Skeletal muscle satellite cell (primary cell): ENCODE results near the gene FRMPD1. TPM values are rescaled to one million over a fixed set of nuclear protein-coding genes. Genes with fewer than 3 reads are reported as not detected.
"Not testable (repeated sequence)": the region's sequence is repeated elsewhere in the genome, so short reads cannot be mapped to it uniquely, and the experiment has no call there.

Experiments
- H3K27me3 ChIP-seq: 2 replicates; pipeline ENCODE4 v1.7.0; 2013; ENCODE audit warnings: low read length; ENCODE audit not compliant: control insufficient read depth, insufficient read depth
- H3K36me3 ChIP-seq: 2 replicates; pipeline ENCODE4 v1.7.0; 2013; ENCODE audit warnings: mild to moderate bottlenecking, control low read depth, low read length; ENCODE audit not compliant: insufficient read depth
- H3K4me1 ChIP-seq: 2 replicates; pipeline ENCODE4 v1.7.0; 2013; ENCODE audit warnings: low read length; ENCODE audit not compliant: control insufficient read depth, insufficient read depth
- H3K4me2 ChIP-seq: 2 replicates; pipeline ENCODE4 v1.7.0; 2013; ENCODE audit warnings: mild to moderate bottlenecking, low read length
- H3K4me3 ChIP-seq: 2 replicates; pipeline ENCODE4 v1.7.0; 2013; ENCODE audit warnings: low read length
- H3K9ac ChIP-seq: 2 replicates; pipeline ENCODE4 v1.7.0; 2013; ENCODE audit warnings: mild to moderate bottlenecking, low read depth, low read length, moderate library complexity
- H3K9me3 ChIP-seq: replicated peaks from 2 replicates; pipeline ENCODE4 v1.7.0; 2013; ENCODE audit warnings: mild to moderate bottlenecking, control low read depth, low read length
- total RNA-seq: library from RNA; depleted of rRNA; stranded (reverse); fragments of >200 nt; gene quantifications from 2 replicates; pipeline ENCODE4 v1.2.3, GENCODE V29; 2012; rRNA removed

Gene FRMPD1, protein sequence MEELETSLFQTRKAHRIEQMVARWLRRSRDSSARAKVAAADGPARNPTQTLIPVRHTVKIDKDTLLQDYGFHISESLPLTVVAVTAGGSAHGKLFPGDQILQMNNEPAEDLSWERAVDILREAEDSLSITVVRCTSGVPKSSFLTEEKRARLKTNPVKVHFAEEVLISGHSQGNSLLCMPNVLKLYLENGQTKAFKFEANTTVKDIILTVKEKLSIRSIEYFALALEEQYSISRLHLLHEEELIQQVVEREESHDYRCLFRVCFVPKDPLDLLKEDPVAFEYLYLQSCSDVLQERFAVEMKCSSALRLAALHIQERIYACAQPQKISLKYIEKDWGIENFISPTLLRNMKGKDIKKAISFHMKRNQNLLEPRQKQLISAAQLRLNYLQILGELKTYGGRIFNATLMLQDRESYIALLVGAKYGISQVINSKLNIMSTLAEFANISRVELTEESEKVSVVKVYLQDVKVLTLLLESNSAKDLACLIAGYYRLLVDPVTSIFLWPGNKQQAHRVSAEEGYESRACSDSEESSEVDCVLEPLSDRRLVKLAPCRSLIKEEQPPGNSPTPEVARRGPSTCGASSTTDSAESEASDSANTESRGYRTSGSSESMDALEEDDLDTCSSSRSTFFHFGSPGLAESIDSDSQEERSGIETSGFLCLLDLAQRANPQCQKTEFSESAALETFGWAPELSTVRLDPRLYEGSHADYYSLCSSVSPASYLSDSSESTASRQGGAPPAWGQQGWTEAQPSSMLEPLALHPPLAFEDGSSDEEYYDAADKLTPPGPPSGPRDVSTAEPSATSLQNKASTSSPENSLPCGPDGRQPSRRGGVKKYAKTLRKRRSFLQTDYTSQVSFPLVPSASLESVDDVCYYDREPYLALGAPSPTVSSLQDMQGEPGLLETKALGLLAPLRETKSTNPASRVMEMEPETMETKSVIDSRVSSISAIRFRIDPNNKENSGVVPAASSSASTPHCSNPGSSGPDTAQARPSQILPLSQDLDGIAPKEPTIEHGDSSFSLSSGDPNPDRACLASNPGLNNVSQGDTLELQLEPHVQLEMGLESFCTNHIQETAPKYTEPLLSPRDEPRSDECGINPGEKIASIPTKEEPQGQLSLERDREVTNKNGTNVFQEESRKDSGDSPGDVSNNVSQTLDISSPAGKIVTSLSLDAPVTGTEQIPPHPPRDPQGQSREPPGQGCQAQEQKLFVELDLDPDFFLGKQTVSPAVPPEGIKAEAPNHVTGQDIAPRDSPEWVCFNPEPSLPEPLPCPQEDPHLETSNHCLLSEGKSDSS (N-terminal part only)
- under 0.01 TPM in 1 of 2 replicates, not detected in the other for total RNA-seq

DNA sequence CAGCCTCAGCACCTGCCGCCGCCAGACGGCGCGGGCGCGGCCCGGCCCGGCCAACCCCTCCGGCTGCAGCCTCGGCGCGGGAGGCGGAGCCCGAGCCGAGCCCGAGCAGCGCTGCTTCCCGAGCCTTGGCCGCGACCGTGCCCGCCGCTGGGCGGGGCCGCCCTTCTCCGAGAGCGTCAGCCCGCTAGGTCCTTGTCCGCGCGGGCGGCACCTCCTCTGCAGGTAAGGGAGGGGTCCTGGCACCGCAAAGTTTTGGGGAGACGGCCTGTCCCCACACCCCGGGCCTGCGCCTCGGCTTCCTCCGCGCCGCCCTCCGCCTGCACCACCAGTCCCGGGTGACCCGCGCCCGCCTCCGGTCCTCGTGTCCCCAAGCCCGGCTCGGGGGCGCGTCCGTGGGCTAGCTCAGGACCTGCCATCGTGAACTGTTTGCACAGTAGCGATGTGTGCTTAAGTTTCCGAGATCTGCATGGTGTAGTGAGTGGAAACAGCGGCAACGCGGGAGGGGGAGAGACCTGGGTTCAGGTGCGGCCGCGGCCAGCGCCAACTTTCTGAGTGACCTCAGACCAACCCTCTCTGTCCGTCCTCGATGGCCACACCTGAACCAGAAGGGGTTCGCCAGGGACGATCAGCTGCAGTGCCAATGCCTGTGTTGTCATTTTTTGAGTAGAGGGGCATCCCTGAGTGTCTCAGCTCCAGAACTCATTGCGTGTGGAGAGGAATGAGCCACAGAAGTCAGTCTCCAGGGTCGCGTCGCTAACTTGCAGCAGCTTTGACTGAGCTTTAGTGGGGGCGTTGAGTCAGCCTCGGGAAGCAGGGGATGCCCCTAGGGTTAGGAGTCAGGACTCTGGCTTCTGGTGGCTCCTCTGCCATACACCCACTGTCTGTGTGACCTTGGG, at the start of gene FRMPD1:
Gene FRMPD1 (plus strand): TSS at position 82 of the 896 bp plus-strand sequence. CDS start 41,688 bp downstream, outside the sequence.
- no peak within 1 kb of the TSS for H3K9ac ChIP-seq
- H3K4me3 ChIP-seq, result peak within 1 kb of the TSS; percentile 74
- peaks cover 8% of the 10 kb centered on the region for H3K4me1 ChIP-seq
- H3K9me3 ChIP-seq, result no peaks in the 10 kb centered on the region
- H3K36me3 ChIP-seq, result no peaks in the 10 kb centered on the region
- H3K27me3 ChIP-seq, result peaks cover 87% of the 10 kb centered on the region
- peak within 1 kb of the TSS; percentile 96 for H3K4me2 ChIP-seq

DNA sequence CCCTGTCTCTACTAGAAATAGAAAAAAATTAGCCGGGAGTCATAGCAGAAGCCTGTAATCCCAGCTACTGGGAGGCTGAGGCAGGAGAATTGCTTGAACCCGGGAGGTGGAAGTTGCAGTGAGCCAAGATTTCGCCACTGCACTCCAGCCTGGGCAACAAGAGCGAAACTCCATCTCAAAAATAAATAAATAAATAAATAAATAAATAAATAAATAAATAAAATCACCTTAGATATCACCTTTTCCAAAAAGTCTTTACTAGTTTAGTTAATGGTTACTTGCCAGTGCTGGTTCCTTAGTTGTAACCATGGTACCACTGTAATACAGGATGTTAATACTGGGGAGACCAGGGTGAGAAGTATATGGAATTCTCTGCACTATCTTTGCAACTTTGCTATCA, 48.7 kb upstream of the FRMPD1 start:
- not testable (repeated sequence) for H3K9ac ChIP-seq, H3K4me1 ChIP-seq, H3K4me2 ChIP-seq, H3K9me3 ChIP-seq, H3K4me3 ChIP-seq, H3K36me3 ChIP-seq
- H3K27me3 ChIP-seq, result peaks cover 43% of the 10 kb centered on the region

DNA sequence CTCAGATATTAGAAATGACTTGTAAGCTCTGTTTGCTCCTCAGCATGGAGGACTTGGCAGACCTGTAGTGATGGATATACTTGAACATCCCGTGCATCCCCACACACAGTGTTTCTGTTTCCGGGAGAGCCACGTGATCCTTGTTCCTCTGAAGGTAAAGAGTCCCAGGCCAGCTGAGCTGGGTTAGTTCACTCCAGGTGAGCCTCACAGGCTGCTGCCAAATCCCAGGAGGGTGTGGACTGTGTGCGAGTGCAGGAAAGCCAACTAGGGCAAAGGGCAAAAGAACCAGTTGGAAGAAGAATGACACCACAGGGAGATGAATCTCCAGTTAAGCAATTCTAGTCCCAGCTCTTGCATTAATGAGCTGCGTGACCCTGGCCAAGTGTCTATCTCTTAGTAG, 47.9 kb upstream of the FRMPD1 start:
- Histone ChIP-seq H3K27me3 (peaks cover 46% of the 10 kb centered on the region), H3K4me3 (no peak overlapping the region), H3K9me3 (no peaks in the 10 kb centered on the region), H3K36me3 (no peaks in the 10 kb centered on the region), H3K4me1 (no peaks in the 10 kb centered on the region), H3K4me2 (no peak overlapping the region), H3K9ac (no peak overlapping the region)

DNA sequence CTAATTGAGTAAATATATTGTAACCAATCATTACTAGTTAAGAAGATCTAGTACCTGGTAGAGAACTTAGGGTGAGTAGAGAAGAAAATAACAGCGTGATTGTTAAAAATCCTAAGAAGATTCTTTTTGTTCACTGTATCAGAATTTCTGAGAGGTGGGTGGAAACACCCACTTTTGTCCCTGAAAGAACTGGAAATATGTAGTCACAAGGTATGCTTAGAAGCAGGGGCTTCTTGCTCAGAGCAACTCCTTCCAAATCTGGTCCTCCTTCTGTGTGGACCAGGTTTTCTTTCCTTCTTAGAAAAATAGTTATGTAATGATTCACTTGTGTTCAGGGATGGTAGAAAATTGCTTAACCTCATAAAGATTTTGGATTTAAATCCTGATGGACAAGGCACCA, 46.5 kb upstream of the FRMPD1 start:
- H3K9me3 ChIP-seq, result no peaks in the 10 kb centered on the region
- H3K36me3 ChIP-seq, result no peaks in the 10 kb centered on the region
- no peak overlapping the region for H3K4me3 ChIP-seq
- peaks cover 52% of the 10 kb centered on the region for H3K27me3 ChIP-seq
- no peak overlapping the region for H3K9ac ChIP-seq
- H3K4me2 ChIP-seq, result no peak overlapping the region
- no peaks in the 10 kb centered on the region for H3K4me1 ChIP-seq

DNA sequence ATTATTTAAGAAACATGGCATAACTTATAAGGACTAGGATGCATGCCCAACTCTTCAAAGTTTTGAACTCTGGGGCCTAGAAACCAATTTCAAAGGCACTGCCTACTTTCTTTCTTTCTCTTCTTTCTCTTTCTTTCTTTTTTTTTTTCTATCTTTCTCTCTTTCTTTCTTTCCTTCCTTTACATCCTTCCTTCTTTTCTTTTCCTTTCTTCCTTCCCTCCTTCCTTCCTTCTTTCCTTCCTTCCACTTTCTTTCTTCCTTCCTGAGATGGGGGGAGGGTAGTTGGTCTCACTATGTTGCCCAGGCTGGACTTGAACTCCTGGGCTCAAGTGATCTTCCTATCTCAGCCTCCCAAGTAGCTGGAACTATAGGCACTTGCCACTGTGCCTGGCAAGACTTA, 42.5 kb upstream of the FRMPD1 start:
- peaks cover 68% of the 10 kb centered on the region for H3K27me3 ChIP-seq
- H3K4me3 ChIP-seq, result no peak overlapping the region
- no peaks in the 10 kb centered on the region for H3K9me3 ChIP-seq
- no peak overlapping the region for H3K4me2 ChIP-seq
- no peaks in the 10 kb centered on the region for H3K36me3 ChIP-seq
- no peaks in the 10 kb centered on the region for H3K4me1 ChIP-seq
- no peak overlapping the region for H3K9ac ChIP-seq

DNA sequence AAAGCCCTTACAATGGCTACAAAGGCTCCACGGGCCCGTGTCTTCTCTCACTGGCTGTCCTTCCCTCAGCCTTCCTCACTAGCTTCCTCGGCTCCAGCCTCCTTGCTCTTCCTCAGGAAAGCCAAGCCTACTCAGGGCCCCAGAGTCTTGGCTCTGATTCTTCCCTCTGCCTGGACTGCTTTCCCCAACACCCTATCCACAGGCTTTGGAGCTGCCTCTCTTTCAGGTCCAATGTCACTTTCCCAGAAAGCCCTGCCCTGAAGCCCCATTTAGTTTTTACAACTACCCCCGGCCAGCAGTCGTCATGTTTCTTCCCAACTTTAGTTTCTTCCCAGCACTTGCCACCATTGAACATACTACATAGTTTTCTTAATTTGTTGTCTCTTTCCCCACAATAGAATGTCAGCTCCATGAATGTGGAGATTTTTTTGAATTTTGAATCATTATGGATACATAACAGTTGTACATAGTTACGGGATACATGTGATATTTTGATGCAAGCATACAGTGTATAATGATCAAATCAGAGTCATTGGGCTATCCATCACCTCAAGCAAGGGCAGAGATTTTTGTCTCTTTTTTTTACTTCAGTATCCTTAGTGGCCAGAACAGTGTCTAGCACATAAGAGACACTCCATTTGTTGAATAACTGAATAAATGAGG, 40.9 kb upstream of the FRMPD1 start:
- Histone ChIP-seq H3K4me2 (no peak overlapping the region), H3K9me3 (no peaks in the 10 kb centered on the region), H3K36me3 (no peaks in the 10 kb centered on the region), H3K4me3 (no peak overlapping the region), H3K27me3 (peaks cover 64% of the 10 kb centered on the region), H3K9ac (no peak overlapping the region), H3K4me1 (no peaks in the 10 kb centered on the region)

DNA sequence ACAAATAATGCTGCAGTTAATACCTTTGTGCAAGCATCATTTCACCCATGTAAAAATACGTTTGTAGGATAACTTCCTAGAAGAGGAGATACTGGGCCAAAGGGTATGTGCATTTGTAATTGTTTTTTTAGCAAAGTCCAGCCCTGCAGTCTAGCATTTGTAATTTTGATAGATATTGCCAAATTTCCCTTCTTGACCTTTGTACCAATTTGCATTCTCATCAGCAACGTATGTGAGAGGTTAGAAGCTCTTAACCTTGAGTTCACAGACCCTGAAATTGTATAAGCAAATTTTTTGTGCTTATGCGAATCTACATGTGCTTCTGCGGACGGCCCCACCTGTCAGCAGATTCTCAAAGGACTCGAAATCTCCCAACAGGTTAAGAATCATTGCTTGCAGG, 39.7 kb upstream of the FRMPD1 start:
- no peaks in the 10 kb centered on the region for H3K9me3 ChIP-seq
- no peak overlapping the region for H3K4me3 ChIP-seq
- no peaks in the 10 kb centered on the region for H3K36me3 ChIP-seq
- no peaks in the 10 kb centered on the region for H3K4me1 ChIP-seq
- peaks cover 54% of the 10 kb centered on the region for H3K27me3 ChIP-seq
- no peak overlapping the region for H3K4me2 ChIP-seq
- H3K9ac ChIP-seq, result no peak overlapping the region

DNA sequence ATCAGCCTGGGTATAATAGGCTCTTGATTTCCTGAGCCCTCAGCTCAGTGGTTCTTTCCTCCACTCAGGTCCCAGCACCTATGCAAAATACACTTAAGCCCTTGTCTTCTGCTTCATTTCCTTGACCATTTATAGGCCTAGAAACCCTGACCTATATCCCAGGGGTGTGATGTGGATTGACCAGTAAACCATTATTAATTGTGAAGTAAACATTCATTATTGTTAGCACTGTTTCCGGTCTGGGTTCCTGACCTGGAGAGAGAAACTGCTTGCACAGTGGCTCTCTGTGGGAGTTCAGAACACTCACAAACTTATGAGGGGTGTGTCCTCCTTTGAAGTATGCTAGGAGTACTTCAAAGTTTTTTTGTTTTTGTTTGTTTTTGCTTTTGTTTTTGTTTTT, 38.8 kb upstream of the FRMPD1 start:
- no peaks in the 10 kb centered on the region for H3K4me1 ChIP-seq
- no peak overlapping the region for H3K4me2 ChIP-seq
- no peaks in the 10 kb centered on the region for H3K36me3 ChIP-seq
- peaks cover 51% of the 10 kb centered on the region for H3K27me3 ChIP-seq
- H3K4me3 ChIP-seq, result no peak overlapping the region
- H3K9me3 ChIP-seq, result no peaks in the 10 kb centered on the region
- no peak overlapping the region for H3K9ac ChIP-seq

DNA sequence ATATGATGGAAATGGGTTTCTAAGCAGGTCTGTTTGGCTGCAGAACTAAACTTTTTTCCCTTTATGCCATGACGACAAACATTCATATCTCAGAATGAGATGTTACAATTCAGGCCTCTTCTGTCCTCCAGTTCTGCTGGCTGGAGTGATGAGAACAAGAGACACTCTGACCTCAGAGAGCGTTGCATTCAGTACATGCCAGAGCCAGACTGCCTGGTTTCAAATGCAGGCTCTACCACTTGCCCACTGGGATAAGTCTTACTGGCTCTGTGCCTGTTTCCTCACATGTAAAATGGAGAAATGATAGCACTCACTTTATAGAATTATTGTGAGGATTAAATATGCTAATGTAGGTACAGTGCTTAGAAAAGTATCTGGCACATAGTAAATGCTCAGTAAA, 33.6 kb upstream of the FRMPD1 start:
- H3K36me3 ChIP-seq, result no peaks in the 10 kb centered on the region

DNA sequence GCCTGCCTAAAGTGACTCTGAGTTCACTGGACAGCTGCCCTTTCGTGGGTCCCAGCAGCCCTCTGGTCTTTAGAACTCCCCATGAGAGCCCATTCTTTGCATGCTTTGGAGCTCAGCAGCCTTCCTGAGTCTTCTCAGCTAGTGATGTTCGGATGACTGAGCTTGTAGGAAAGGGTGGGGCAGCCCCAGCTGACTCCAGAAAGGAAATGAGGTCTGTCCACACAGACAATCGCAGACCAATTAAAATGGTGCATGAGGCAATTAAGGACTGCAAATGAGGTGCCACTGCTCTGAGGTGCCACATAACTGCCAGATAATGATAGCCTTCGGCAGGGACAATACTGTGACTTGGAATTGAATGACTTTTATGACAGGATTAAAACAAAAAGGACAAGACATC, 32.9 kb upstream of the FRMPD1 start:
- Histone ChIP-seq H3K27me3 (peaks cover 29% of the 10 kb centered on the region), H3K4me1 (peaks cover 8% of the 10 kb centered on the region), H3K4me2 (no peak overlapping the region), H3K36me3 (no peaks in the 10 kb centered on the region), H3K4me3 (no peak overlapping the region), H3K9me3 (no peaks in the 10 kb centered on the region), H3K9ac (no peak overlapping the region)

More for the DNA sequence above, 33.6 kb upstream of the FRMPD1 start:
- Histone ChIP-seq H3K9ac (no peak overlapping the region), H3K4me1 (peaks cover 8% of the 10 kb centered on the region), H3K27me3 (peaks cover 24% of the 10 kb centered on the region), H3K4me2 (no peak overlapping the region), H3K9me3 (no peaks in the 10 kb centered on the region), H3K4me3 (no peak overlapping the region)
